ENCODE measurements around the gene ZNF579.

- TF ChIP-seq MAX (IDR thresholded peaks at IDR 0.05; ENCODE audit: low read depth, low read length), result no peak
- TF ChIP-seq JUNB (IDR thresholded peaks at IDR 0.05), result no peak; the same call in 1 of the 2 replicates
- TF ChIP-seq CTCF (IDR thresholded peaks at IDR 0.05 in 2 of 3, conservative IDR thresholded peaks at IDR 0.05 in 1 of 3; ENCODE audit: control insufficient read depth in 2 of 3, extremely low read depth in 1 of 3, insufficient read depth in 1 of 3, low read depth in 3 of 3, low read length in 3 of 3), result no peak
- no peak for TF ChIP-seq PRDM15 (CRISPR knock-in tag; IDR thresholded peaks at IDR 0.05)
- TF ChIP-seq RAD21 (IDR thresholded peaks at IDR 0.05; ENCODE audit: insufficient read depth, low read depth, low read length), result no peak
- no peak for TF ChIP-seq ATF3 (IDR thresholded peaks at IDR 0.05; ENCODE audit: borderline replicate concordance, extremely low read depth, low read depth, low read length)
- no peak for TF ChIP-seq POLR2A (IDR thresholded peaks at IDR 0.05; ENCODE audit: low read depth, low read length)
Observed at GRCh38 chr19:55626350-55626749, 45.7 kb upstream of the ZNF579 start.
